ENCODE measurements around the gene FASN. TPM values are rescaled to one million over a fixed set of nuclear protein-coding genes. Genes with fewer than 3 reads are reported as not detected.

Gene FASN
- total and polyA plus RNA-seq, 2 of the 13 experiments (the other 11 are each of a cell fraction or from before 2014, with no cell fraction given): 51.7 to 101 TPM

- TF ChIP-seq HMGXB3 (CRISPR knock-in tag; IDR thresholded peaks at IDR 0.05; ENCODE audit: borderline replicate concordance) (no peak), SRSF9 (IDR thresholded peaks at IDR 0.05; ENCODE audit: borderline replicate concordance, insufficient read depth, low read depth, low read length, poor library complexity, severe bottlenecking) (no peak), ERF (CRISPR knock-in tag; IDR thresholded peaks at IDR 0.05) (no peak), TOE1 (CRISPR knock-in tag; IDR thresholded peaks at IDR 0.05) (no peak), MTA1 (CRISPR knock-in tag; IDR thresholded peaks at IDR 0.05; ENCODE audit: borderline replicate concordance) (peak; percentile 44; the same call in 1 of the 2 replicates), SP2 (CRISPR knock-in tag; IDR thresholded peaks at IDR 0.05) (0 out of 2 replicates have a peak, but pooled peaks have one; percentile 27), ZNF275 (CRISPR knock-in tag; IDR thresholded peaks at IDR 0.05; ENCODE audit: borderline replicate concordance) (no peak), ZNF143 (CRISPR knock-in tag; IDR thresholded peaks at IDR 0.05) (peak; percentile 8; the same call in 1 of the 2 replicates), ZNF83 (CRISPR knock-in tag; IDR thresholded peaks at IDR 0.05; ENCODE audit: borderline replicate concordance) (no peak), ZNF484 (CRISPR knock-in tag; IDR thresholded peaks at IDR 0.05; ENCODE audit: borderline replicate concordance, low read depth) (no peak), ZNF382 (CRISPR knock-in tag; IDR thresholded peaks at IDR 0.05; ENCODE audit: borderline replicate concordance) (no peak), ISL2 (CRISPR knock-in tag; IDR thresholded peaks at IDR 0.05) (no peak), ZNF253 (CRISPR knock-in tag; IDR thresholded peaks at IDR 0.05; ENCODE audit: borderline replicate concordance) (no peak), ZFX (CRISPR knock-in tag; IDR thresholded peaks at IDR 0.05; ENCODE audit: low read depth) (no peak), RFX3 (CRISPR knock-in tag; IDR thresholded peaks at IDR 0.05) (no peak), KLF9 (CRISPR knock-in tag; IDR thresholded peaks at IDR 0.05; ENCODE audit: low read depth) (no peak)
- TF ChIP-seq, protein P1, sequence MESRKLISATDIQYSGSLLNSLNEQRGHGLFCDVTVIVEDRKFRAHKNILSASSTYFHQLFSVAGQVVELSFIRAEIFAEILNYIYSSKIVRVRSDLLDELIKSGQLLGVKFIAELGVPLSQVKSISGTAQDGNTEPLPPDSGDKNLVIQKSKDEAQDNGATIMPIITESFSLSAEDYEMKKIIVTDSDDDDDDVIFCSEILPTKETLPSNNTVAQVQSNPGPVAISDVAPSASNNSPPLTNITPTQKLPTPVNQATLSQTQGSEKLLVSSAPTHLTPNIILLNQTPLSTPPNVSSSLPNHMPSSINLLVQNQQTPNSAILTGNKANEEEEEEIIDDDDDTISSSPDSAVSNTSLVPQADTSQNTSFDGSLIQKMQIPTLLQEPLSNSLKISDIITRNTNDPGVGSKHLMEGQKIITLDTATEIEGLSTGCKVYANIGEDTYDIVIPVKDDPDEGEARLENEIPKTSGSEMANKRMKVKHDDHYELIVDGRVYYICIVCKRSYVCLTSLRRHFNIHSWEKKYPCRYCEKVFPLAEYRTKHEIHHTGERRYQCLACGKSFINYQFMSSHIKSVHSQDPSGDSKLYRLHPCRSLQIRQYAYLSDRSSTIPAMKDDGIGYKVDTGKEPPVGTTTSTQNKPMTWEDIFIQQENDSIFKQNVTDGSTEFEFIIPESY (CRISPR knock-in tag; IDR thresholded peaks at IDR 0.05): no peak
- TF ChIP-seq, protein P2, sequence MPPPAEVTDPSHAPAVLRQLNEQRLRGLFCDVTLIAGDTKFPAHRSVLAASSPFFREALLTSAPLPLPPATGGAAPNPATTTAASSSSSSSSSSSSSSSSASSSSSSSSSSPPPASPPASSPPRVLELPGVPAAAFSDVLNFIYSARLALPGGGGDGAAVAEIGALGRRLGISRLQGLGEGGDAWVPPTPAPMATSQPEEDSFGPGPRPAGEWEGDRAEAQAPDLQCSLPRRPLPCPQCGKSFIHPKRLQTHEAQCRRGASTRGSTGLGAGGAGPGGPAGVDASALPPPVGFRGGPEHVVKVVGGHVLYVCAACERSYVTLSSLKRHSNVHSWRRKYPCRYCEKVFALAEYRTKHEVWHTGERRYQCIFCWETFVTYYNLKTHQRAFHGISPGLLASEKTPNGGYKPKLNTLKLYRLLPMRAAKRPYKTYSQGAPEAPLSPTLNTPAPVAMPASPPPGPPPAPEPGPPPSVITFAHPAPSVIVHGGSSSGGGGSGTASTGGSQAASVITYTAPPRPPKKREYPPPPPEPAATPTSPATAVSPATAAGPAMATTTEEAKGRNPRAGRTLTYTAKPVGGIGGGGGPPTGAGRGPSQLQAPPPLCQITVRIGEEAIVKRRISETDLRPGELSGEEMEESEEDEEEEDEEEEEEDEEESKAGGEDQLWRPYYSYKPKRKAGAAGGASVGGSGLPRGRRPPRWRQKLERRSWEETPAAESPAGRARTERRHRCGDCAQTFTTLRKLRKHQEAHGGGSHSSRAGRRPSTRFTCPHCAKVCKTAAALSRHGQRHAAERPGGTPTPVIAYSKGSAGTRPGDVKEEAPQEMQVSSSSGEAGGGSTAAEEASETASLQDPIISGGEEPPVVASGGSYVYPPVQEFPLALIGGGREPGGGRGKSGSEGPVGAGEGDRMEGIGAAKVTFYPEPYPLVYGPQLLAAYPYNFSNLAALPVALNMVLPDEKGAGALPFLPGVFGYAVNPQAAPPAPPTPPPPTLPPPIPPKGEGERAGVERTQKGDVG (CRISPR knock-in tag; IDR thresholded peaks at IDR 0.05; ENCODE audit: borderline replicate concordance): 0 out of 2 replicates have a peak, but pooled peaks have one; percentile 8
Measured at GRCh38 chr17:82035956-82036633, 61.9 kb downstream of the FASN start (continued).

Measured in HepG2 (cell line).